Panc1 (cell line): Measurements from ENCODE around the gene CNBD2. TPM values are rescaled to one million over a fixed set of nuclear protein-coding genes. Genes with fewer than 3 reads are reported as not detected.

Experiments
- ATAC-seq: fragments of 200-7000 bp; cut with Tn5 transposase; 2 replicates; pipeline ENCODE4 v1.9.1; 2020; ENCODE audit warnings: mild to moderate bottlenecking, moderate library complexity
- BruUV-seq: library from RNA; stranded (reverse); fragments of 400-500 nt; replicated peaks from 2 replicates; lab custom pipeline; 2021; lab: Mats Ljungman, UMichigan
- CTCF ChIA-PET: fragments of 300-600 bp; sonication (Branson Sonifier 250); formaldehyde crosslinking; loops from one replicate; lab custom pipeline; 2022; ENCODE audit warnings: antibody characterized with exemption; lab: Charles Lee
- POLR2A ChIA-PET: fragments of 300-600 bp; sonication (Branson Sonifier 250); formaldehyde crosslinking; loops from one replicate; lab custom pipeline; 2022; ENCODE audit warnings: antibody characterized with exemption; lab: Charles Lee
- DNase-seq: peaks from one replicate; pipeline ENCODE4 v3.0.0-alpha.2; 2010; ENCODE audit warnings: low read depth, low spot score
- H3K27ac ChIP-seq: 2 replicates; pipeline ENCODE4 v1.5.1; 2011; ENCODE audit warnings: mild to moderate bottlenecking, low read length, inconsistent platforms
- H3K27me3 ChIP-seq: fragments of 200-500 bp; sonication (Bioruptor generic); 2 replicates; pipeline ENCODE4 v1.6.0; 2014; ENCODE audit warnings: low read length, inconsistent platforms; ENCODE audit not compliant: control insufficient read depth, insufficient read depth
- H3K36me3 ChIP-seq: fragments of 200-500 bp; sonication (Bioruptor generic); 2 replicates; pipeline ENCODE4 v1.5.1; 2014; ENCODE audit warnings: inconsistent platforms, mild to moderate bottlenecking, low read length, moderate library complexity; ENCODE audit not compliant: control insufficient read depth, insufficient read depth
- H3K4me1 ChIP-seq: 2 replicates; pipeline ENCODE4 v1.5.1; 2011; ENCODE audit warnings: inconsistent platforms, mild to moderate bottlenecking, low read length, moderate library complexity; ENCODE audit not compliant: control insufficient read depth, insufficient read depth
- H3K4me3 ChIP-seq, 2 experiments: 2 replicates each; pipeline ENCODE4 v1.5.1; 2011 to 2012; ENCODE audit warnings: low read depth in 2 of 2, low read length in 2 of 2, mild to moderate bottlenecking in 2 of 2, inconsistent platforms in 1 of 2, moderate library complexity in 1 of 2
- H3K9me3 ChIP-seq: fragments of 200-500 bp; sonication (Bioruptor generic); 2 replicates; pipeline ENCODE4 v1.5.1; 2014; ENCODE audit warnings: low read depth, mild to moderate bottlenecking, inconsistent platforms, low read length, moderate library complexity; ENCODE audit not compliant: control insufficient read depth, insufficient read depth
- POLR2AphosphoS5 ChIP-seq: IDR thresholded peaks from 2 replicates; pipeline ENCODE4 v1.6.1; 2012; ENCODE audit warnings: mild to moderate bottlenecking, low read depth, low read length, moderate library complexity
- SIN3A ChIP-seq: IDR thresholded peaks from 2 replicates; pipeline ENCODE4 v1.6.1; 2012; ENCODE audit warnings: low read depth, mild to moderate bottlenecking, low read length, moderate library complexity, borderline replicate concordance; ENCODE audit not compliant: insufficient read depth
- TCF7L2 ChIP-seq: IDR thresholded peaks from 2 replicates; pipeline ENCODE4 v1.6.1; 2011; ENCODE audit warnings: mild to moderate bottlenecking, low read depth, low read length, inconsistent platforms
- in situ Hi-C: cut with HindIII; loops from 2 replicates; pipeline ENCODE4 v1.10.0; 2016; ENCODE audit warnings: low sequenced_read_pairs, low pct_unique_long_range_greater_than_20kb
- intact Hi-C: fragments of 100-400 bp; cut with micrococcal nuclease; formaldehyde crosslinking; loops from one replicate; pipeline ENCODE4 v1.10.0; 2022; ENCODE audit not compliant: unreplicated experiment
- total RNA-seq: library from RNA; stranded (reverse); gene quantifications from one replicate; pipeline ENCODE4 v1.2.1, GENCODE V29; 2021; ENCODE audit not compliant: unreplicated experiment
- TF ChIP-seq, protein P1 (sequence below): fragments of 450-650 bp; IDR thresholded peaks from 2 replicates; pipeline ENCODE4 v1.5.1; 2017; ENCODE audit warnings: mild to moderate bottlenecking
- TF ChIP-seq, protein P2 (sequence below), 2 experiments: IDR thresholded peaks; 2 replicates each; pipeline ENCODE4 v1.6.1; 2011 to 2012; ENCODE audit warnings: low read depth in 2 of 2, control low read depth in 1 of 2, low read length in 1 of 2, mild to moderate bottlenecking in 1 of 2, moderate library complexity in 1 of 2; ENCODE audit not compliant: insufficient read depth in 1 of 2

CNBD2 gene
- total RNA-seq, 1 experiment from 2014 or later = 3.7 TPM

DNA sequence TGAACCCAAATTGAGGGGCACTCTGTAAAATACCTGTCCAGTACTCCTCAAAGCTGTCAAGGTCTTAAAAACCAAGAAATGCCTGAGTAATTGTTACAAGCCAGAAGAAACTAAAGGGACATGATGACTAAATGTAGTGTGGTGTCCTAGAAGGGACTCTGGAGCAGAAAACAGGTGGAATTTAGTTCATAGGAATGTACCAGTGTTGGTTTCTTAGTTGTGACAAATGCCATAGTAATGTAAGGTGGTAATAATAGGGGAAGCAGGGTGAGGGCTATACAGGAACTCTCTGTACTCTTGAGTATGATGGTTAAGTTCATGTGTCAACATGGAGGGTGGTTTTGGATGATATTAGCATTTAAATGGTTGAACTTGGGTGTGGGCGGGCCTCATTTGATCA lies 92.3 kb downstream of the CNBD2 start:
- CTCF ChIA-PET = interaction anchor here (0.6 kb wide), 1 partner anchor 142 kb away, joined by 7 read pairs; no protein-coding TSS in a partner anchor
- TF ChIP-seq, protein P1, sequence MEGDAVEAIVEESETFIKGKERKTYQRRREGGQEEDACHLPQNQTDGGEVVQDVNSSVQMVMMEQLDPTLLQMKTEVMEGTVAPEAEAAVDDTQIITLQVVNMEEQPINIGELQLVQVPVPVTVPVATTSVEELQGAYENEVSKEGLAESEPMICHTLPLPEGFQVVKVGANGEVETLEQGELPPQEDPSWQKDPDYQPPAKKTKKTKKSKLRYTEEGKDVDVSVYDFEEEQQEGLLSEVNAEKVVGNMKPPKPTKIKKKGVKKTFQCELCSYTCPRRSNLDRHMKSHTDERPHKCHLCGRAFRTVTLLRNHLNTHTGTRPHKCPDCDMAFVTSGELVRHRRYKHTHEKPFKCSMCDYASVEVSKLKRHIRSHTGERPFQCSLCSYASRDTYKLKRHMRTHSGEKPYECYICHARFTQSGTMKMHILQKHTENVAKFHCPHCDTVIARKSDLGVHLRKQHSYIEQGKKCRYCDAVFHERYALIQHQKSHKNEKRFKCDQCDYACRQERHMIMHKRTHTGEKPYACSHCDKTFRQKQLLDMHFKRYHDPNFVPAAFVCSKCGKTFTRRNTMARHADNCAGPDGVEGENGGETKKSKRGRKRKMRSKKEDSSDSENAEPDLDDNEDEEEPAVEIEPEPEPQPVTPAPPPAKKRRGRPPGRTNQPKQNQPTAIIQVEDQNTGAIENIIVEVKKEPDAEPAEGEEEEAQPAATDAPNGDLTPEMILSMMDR = no peak
- TF ChIP-seq SIN3A = no peak
- no peak for TF ChIP-seq POLR2AphosphoS5
- no peak for TF ChIP-seq TCF7L2
- TF ChIP-seq, protein P2, sequence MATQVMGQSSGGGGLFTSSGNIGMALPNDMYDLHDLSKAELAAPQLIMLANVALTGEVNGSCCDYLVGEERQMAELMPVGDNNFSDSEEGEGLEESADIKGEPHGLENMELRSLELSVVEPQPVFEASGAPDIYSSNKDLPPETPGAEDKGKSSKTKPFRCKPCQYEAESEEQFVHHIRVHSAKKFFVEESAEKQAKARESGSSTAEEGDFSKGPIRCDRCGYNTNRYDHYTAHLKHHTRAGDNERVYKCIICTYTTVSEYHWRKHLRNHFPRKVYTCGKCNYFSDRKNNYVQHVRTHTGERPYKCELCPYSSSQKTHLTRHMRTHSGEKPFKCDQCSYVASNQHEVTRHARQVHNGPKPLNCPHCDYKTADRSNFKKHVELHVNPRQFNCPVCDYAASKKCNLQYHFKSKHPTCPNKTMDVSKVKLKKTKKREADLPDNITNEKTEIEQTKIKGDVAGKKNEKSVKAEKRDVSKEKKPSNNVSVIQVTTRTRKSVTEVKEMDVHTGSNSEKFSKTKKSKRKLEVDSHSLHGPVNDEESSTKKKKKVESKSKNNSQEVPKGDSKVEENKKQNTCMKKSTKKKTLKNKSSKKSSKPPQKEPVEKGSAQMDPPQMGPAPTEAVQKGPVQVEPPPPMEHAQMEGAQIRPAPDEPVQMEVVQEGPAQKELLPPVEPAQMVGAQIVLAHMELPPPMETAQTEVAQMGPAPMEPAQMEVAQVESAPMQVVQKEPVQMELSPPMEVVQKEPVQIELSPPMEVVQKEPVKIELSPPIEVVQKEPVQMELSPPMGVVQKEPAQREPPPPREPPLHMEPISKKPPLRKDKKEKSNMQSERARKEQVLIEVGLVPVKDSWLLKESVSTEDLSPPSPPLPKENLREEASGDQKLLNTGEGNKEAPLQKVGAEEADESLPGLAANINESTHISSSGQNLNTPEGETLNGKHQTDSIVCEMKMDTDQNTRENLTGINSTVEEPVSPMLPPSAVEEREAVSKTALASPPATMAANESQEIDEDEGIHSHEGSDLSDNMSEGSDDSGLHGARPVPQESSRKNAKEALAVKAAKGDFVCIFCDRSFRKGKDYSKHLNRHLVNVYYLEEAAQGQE (IDR thresholded peaks at IDR 0.05; ENCODE audit: insufficient read depth in 1 of 2, low read depth in 2 of 2, low read length in 1 of 2) = no peak
- BruUV-seq = no TSS peak
- H3K9me3 ChIP-seq = no peaks in the 10 kb centered on the region
- POLR2A ChIA-PET = interaction anchor here (0.5 kb wide), 1 partner anchor 447 kb away, joined by 5 read pairs; no protein-coding TSS in a partner anchor
- in situ Hi-C loops = no loop called here
- DNase-seq = no peak
- H3K27me3 ChIP-seq = no peaks in the 10 kb centered on the region
- ATAC-seq = no peak
- H3K36me3 ChIP-seq = no peaks in the 10 kb centered on the region
- no peaks in the 10 kb centered on the region for H3K4me1 ChIP-seq
- no peak overlapping the region for H3K4me3 ChIP-seq
- intact Hi-C loops = no loop called here
- no peak overlapping the region for H3K27ac ChIP-seq

DNA sequence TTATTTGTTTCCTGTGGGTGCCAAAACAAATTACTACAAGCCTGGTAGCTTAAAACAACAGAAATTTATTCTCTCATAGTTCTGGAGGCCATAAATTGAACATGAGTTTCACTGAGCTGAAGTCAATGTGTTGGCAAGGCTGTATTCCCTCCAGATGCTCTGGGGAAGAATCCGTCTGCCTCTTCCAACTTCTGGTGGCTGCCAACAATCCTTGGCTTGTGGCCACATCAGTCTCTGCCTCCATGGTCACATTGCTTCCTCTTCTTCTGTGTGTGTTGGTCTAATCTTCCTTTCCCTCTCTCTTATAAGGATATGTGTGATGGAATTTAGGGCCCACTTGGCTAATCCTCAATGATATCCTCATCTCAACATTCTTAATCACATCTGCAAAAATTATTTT lies 93.4 kb downstream of the CNBD2 start:
- H3K4me3 ChIP-seq = no peak overlapping the region
- H3K4me1 ChIP-seq = no peaks in the 10 kb centered on the region
- POLR2A ChIA-PET = no interaction called here
- intact Hi-C loops (no loop called here), in situ Hi-C loops (no loop called here)
- no TSS peak for BruUV-seq
- H3K9me3 ChIP-seq = no peaks in the 10 kb centered on the region
- CTCF ChIA-PET = no interaction called here
- no peaks in the 10 kb centered on the region for H3K36me3 ChIP-seq
- no peaks in the 10 kb centered on the region for H3K27me3 ChIP-seq
- TF ChIP-seq, protein P2 (IDR thresholded peaks at IDR 0.05; ENCODE audit: insufficient read depth in 1 of 2, low read depth in 2 of 2, low read length in 1 of 2) = no peak
- TF ChIP-seq SIN3A (no peak), TCF7L2 (no peak), POLR2AphosphoS5 (no peak)
- TF ChIP-seq, protein P1 = no peak
- DNase-seq (no peak), ATAC-seq (no peak)
- H3K27ac ChIP-seq = no peak overlapping the region
